A673 (cell line): ENCODE measurements around the gene APBB2. TPM values are rescaled to one million over a fixed set of nuclear protein-coding genes. Genes with fewer than 3 reads are reported as not detected.

Experiments
- BruUV-seq: library from RNA; stranded (reverse); fragments of 400-500 nt; replicated peaks from 2 replicates; lab custom pipeline; 2021; lab: Mats Ljungman, UMichigan
- CTCF ChIA-PET: fragments of 300-600 bp; sonication (Branson Sonifier 250); formaldehyde crosslinking; loops from one replicate; lab custom pipeline; 2022; ENCODE audit warnings: antibody characterized with exemption; lab: Charles Lee
- POLR2A ChIA-PET: fragments of 300-600 bp; sonication (Branson Sonifier 250); formaldehyde crosslinking; loops from one replicate; lab custom pipeline; 2022; ENCODE audit warnings: antibody characterized with exemption; ENCODE audit not compliant: low non-redundant PET; lab: Charles Lee
- DNase-seq: peaks from one replicate; pipeline ENCODE4 v3.0.0-alpha.2; 2015; ENCODE audit warnings: low spot score
- H3K27ac ChIP-seq: fragments of 200-600 bp; sonication (generic); 2 replicates; pipeline ENCODE4 v1.5.1; 2016; ENCODE audit warnings: mixed run types, low read depth, mild to moderate bottlenecking, mixed read lengths, antibody characterized with exemption, low read length; ENCODE audit not compliant: poor library complexity, severe bottlenecking
- H3K27me3 ChIP-seq: fragments of 200-600 bp; sonication (generic); replicated peaks from 2 replicates; pipeline ENCODE4 v1.6.1; 2017; ENCODE audit warnings: mixed run types, low read depth, mild to moderate bottlenecking, mixed read lengths, antibody characterized with exemption, low read length; ENCODE audit not compliant: insufficient read depth, poor library complexity
- H3K36me3 ChIP-seq: fragments of 200-600 bp; sonication (generic); 2 replicates; pipeline ENCODE4 v1.6.1; 2016; ENCODE audit warnings: mixed run types, mild to moderate bottlenecking, mixed read lengths, antibody characterized with exemption, low read length; ENCODE audit not compliant: insufficient read depth, poor library complexity, severe bottlenecking
- H3K4me1 ChIP-seq: fragments of 200-600 bp; sonication (generic); 2 replicates; pipeline ENCODE4 v1.6.1; 2017; ENCODE audit warnings: mixed run types, mild to moderate bottlenecking, mixed read lengths, antibody characterized with exemption, low read length; ENCODE audit not compliant: insufficient read depth, poor library complexity, severe bottlenecking
- H3K4me3 ChIP-seq: fragments of 200-600 bp; sonication (generic); 2 replicates; pipeline ENCODE4 v1.5.1; 2016; ENCODE audit warnings: low read depth, mixed run types, mild to moderate bottlenecking, mixed read lengths, low read length; ENCODE audit not compliant: poor library complexity, severe bottlenecking
- H3K9me3 ChIP-seq: fragments of 200-600 bp; sonication (generic); 2 replicates; pipeline ENCODE4 v1.6.1; 2016; ENCODE audit warnings: mixed run types, low read depth, mild to moderate bottlenecking, mixed read lengths, antibody characterized with exemption, low read length; ENCODE audit not compliant: poor library complexity, severe bottlenecking
- EZH2 ChIP-seq: fragments of 200-600 bp; sonication (generic); IDR thresholded peaks from 2 replicates; pipeline ENCODE4 v1.6.1; 2017; ENCODE audit warnings: borderline replicate concordance, low read depth, mild to moderate bottlenecking, mixed read lengths, antibody characterized with exemption, low read length; ENCODE audit not compliant: poor library complexity, severe bottlenecking
- intact Hi-C: fragments of 100-400 bp; cut with micrococcal nuclease; formaldehyde crosslinking; loops from one replicate; pipeline ENCODE4 v1.10.0; 2022; ENCODE audit not compliant: unreplicated experiment
- total RNA-seq: library from RNA; stranded (reverse); gene quantifications from 2 replicates; pipeline ENCODE4 v1.2.3, GENCODE V29; 2021
- TF ChIP-seq, protein P1 (sequence below): fragments of 300-800, 200-600 bp; sonication (generic); conservative IDR thresholded peaks from 2 replicates; pipeline ENCODE4 v1.5.1; 2017; ENCODE audit warnings: low read depth, mild to moderate bottlenecking, antibody characterized with exemption, low read length, moderate library complexity, mixed read lengths

The APBB2 gene
- total RNA-seq, 1 experiment from 2014 or later: 10.3 TPM

- Histone ChIP-seq H3K36me3 (no peaks in the 10 kb centered on the region), H3K27me3 (no peaks in the 10 kb centered on the region), H3K4me3 (no peak overlapping the region), H3K27ac (no peak overlapping the region), H3K9me3 (no peaks in the 10 kb centered on the region), H3K4me1 (no peaks in the 10 kb centered on the region)
- intact Hi-C loops: loop anchor here (5.0 kb wide), 1 partner anchor 103 kb away; no protein-coding TSS in a partner anchor
- ChIA-PET POLR2A (interaction anchor here (0.6 kb wide), 1 partner anchor 12 kb away, joined by 5 read pairs; no protein-coding TSS in a partner anchor), CTCF (interaction anchor here (0.5 to 1.8 kb wide), 8 partner anchors 12 to 1037 kb away, joined by 3 to 15 read pairs (median 5); no protein-coding TSS in a partner anchor)
- no TSS peak for BruUV-seq
- no peak for TF ChIP-seq EZH2
- TF ChIP-seq, protein P1, sequence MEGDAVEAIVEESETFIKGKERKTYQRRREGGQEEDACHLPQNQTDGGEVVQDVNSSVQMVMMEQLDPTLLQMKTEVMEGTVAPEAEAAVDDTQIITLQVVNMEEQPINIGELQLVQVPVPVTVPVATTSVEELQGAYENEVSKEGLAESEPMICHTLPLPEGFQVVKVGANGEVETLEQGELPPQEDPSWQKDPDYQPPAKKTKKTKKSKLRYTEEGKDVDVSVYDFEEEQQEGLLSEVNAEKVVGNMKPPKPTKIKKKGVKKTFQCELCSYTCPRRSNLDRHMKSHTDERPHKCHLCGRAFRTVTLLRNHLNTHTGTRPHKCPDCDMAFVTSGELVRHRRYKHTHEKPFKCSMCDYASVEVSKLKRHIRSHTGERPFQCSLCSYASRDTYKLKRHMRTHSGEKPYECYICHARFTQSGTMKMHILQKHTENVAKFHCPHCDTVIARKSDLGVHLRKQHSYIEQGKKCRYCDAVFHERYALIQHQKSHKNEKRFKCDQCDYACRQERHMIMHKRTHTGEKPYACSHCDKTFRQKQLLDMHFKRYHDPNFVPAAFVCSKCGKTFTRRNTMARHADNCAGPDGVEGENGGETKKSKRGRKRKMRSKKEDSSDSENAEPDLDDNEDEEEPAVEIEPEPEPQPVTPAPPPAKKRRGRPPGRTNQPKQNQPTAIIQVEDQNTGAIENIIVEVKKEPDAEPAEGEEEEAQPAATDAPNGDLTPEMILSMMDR: no peak
- DNase-seq: no peak
Observed at GRCh38 chr4:40840255-40840984, 373.9 kb downstream of the APBB2 start.

DNA sequence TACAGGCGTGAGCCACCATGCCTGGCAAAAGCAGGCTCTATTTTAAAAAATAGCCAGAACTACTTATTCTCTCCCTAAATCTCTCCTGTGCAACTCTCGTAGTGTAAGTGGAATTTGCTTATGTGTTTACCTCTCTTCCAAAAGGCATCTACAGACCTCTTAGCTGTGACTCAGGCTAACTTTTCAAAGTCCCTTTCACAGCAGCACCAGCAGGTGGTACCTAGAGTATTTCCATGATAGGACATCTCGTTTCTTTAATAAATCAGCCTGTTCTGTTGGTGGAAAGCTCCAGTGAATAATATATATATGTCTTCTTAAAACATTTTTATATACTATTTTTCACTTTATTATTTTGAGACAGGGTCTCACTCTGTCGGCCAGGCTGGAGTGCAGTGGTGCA, 375.6 kb downstream of the APBB2 start:
- Histone ChIP-seq H3K4me3 (no peak overlapping the region), H3K9me3 (no peaks in the 10 kb centered on the region), H3K27me3 (no peaks in the 10 kb centered on the region), H3K36me3 (no peaks in the 10 kb centered on the region), H3K4me1 (no peaks in the 10 kb centered on the region), H3K27ac (no peak overlapping the region)
- no peak for DNase-seq
- ChIA-PET POLR2A (no interaction called here), CTCF (no interaction called here)
- BruUV-seq: no TSS peak
- no peak for TF ChIP-seq EZH2
- TF ChIP-seq, protein P1: no peak
- intact Hi-C loops: no loop called here

GRCh38 chr4:40837094-40837870, 377.1 kb downstream of the APBB2 start:
- intact Hi-C loops: no loop called here
- Histone ChIP-seq H3K36me3 (no peaks in the 10 kb centered on the region), H3K4me1 (no peaks in the 10 kb centered on the region), H3K27me3 (no peaks in the 10 kb centered on the region), H3K27ac (no peak overlapping the region), H3K9me3 (no peaks in the 10 kb centered on the region), H3K4me3 (no peak overlapping the region)
- no peak for DNase-seq
- no peak for TF ChIP-seq EZH2
- TF ChIP-seq, protein P1: no peak
- POLR2A ChIA-PET: no interaction called here
- BruUV-seq: no TSS peak
- CTCF ChIA-PET: no interaction called here
